Activated effector memory CD4-positive, alpha-beta T cell treated with Interleukin-2 at 50 U/mL for 16 hours (primary cell): ENCODE data around the gene CLDN5.
"Not testable (repeated sequence)": the region's sequence is repeated elsewhere in the genome, so short reads cannot be mapped to it uniquely, and the experiment has no call there.

Experiments
- DNase-seq: peaks from one replicate; pipeline ENCODE4 v3.0.0-alpha.2; 2020

Gene CLDN5

GRCh38 chr22:19547620-19548019, 23.4 kb upstream of the CLDN5 start:
- DNase-seq = no peak

GRCh38 chr22:19546680-19547079, 22.5 kb upstream of the CLDN5 start:
- DNase-seq = no peak

- DNase-seq = no peak
Observed at GRCh38 chr22:19545935-19546207, 21.7 kb upstream of the CLDN5 start.

DNA sequence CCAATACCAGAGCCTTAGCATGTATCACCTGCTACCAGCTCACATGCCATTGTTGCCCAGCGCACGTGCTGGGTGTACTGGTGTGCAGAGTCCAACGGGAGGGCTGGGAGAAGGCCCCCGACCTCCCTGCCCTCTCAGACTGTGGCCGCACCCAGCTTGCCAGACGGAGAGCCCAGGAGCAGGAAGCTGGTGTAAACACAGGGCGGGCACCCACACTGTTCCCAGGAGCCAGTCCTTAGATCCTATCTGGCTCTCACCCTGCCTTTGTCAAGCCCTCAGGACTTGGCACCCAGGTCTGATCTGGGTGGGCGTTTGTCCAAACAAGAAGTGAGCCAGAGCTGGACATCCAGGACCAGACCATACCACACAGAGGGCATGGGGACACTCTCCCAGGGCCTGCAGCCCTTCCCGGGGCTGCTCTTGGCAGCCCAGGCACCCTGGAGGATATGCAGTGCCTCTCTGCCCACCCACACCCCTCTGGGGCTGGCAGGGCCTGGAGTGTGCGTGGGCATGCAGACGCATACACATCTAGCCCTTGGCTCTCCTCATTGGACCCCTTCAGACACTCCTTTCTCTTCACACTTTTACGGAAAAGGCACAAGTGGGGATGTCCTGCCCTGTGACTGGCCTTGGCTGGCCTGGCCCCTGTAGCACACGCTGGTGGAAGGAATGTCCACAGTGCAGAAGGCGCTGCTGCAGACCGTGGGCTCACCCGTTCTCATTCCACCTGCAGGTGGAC, 19.9 kb upstream of the CLDN5 start:
- no peak for DNase-seq

GRCh38 chr22:19540394-19540793, 16.2 kb upstream of the CLDN5 start:
- DNase-seq = no peak

- DNase-seq = no peak
Observed at GRCh38 chr22:19537941-19538488, 13.8 kb upstream of the CLDN5 start.

DNA sequence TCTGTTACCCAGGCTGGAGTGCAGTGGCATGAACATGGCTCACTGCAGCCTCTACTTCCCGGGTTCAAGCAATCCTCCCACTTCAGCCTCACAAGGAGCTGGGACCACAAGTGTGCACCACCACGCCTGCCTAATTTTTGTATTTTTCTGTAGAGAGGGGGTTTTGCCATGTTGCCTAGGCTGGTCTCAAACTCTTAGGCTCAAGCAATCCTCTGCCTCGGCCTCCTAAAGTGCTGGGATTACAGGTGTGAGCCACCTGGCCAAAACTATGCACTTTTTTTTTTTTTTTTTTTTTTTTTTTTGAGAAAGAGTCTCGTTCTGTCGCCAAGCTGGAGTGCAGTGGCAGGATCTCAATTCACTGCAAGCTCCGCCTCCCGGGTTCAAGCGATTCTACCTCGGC, 12.4 kb upstream of the CLDN5 start:
- DNase-seq = no peak

GRCh38 chr22:19535001-19535400, 10.8 kb upstream of the CLDN5 start:
- DNase-seq = no peak

- no peak for DNase-seq
Observed at GRCh38 chr22:19533857-19534256, 9.6 kb upstream of the CLDN5 start.

DNA sequence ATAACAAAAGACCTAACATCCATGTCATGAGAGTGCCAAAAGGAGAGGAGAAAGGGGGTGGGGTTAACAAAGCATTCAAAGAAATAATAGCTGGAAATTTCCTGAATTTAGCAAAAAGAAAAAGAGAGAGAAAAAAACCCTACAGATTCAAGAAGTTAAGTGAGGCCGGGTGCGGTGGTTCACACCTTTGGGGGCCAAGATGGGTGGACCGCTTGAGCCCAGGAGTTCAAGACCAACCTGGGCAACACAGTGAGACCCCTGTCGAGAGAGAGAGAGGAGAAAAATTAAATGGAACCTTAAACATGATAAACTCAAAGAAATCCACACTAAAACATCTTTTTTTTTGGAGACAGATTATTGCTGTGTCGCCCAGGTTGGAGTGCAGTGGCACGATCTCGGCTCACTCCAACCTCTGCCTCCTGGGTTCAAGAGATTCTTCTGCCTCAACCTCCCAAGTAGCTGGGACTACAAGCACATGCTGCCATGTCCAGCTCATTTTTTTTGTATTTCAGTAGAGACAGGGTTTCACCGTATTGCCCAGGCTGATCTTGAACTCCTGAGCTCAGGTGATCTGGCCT, 8.9 kb upstream of the CLDN5 start:
- no peak for DNase-seq

DNA sequence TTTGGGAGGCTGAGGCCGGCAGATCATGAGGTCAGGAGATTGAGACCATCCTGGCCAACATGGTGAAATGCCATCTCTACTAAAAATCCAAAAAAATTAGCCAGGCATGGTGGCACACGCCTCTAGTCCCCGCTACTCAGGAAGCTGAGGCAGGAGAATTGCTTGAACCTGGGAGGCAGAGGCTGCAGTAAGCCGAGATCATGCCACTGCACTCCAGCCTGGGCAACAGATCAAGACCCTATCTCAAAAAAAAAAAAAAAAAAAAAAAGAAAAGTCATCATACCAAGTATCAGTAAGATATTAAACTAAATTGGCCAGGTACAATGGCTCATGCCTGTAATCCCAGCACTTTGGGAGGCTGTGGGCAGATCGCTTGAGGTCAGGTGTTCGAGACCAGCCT, 7.1 kb upstream of the CLDN5 start:
- not testable (repeated sequence) for DNase-seq

DNA sequence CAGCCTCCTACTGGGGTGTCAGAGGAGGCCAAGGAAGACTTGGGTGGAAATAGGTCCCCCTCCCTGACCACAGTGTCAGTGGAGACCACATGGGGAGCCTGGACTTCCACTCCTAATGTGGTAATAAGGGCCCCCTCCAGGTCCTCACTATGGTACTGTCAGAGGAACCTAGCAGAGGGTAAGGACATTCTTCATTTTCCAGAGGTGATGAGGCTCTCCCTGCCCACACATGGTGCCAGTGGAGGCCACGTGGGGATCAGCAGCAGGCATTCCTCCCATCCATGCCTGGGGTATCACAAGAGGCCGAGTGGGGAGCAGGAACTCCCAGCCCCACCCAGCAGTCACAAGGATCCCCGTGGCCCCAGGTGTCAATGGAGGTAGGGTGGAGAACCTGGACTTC, 6.5 kb upstream of the CLDN5 start:
- no peak for DNase-seq

- DNase-seq = no peak
Observed at GRCh38 chr22:19529811-19530210, 5.6 kb upstream of the CLDN5 start.

DNA sequence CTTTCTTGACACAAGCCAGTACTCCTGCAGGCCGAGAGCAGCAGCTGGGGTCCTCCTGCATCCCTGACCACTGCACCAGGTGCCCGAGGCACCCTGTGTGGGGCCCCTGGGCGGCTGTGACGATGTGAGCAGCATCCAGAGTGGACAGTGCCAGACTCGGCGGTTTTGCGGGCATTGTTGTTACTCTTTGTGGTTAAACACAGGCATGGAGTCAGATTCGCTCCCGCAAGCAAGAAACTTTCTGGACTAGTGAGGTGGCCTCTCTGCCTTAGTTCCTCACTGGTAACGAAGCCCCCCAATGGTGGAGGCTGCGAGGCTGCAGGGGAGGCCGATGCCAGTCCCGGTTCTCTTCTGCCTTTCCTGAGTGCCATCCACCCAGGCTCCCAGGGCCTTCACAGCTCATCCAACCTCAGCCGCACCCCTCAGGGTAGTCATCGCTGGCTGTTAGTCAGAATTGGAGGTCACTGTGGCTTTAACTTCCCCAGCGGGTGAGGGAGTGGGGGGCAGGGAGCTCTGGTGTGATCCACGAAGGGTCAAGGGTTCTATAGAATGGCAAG, 3.7 kb upstream of the CLDN5 start:
- no peak for DNase-seq

DNA sequence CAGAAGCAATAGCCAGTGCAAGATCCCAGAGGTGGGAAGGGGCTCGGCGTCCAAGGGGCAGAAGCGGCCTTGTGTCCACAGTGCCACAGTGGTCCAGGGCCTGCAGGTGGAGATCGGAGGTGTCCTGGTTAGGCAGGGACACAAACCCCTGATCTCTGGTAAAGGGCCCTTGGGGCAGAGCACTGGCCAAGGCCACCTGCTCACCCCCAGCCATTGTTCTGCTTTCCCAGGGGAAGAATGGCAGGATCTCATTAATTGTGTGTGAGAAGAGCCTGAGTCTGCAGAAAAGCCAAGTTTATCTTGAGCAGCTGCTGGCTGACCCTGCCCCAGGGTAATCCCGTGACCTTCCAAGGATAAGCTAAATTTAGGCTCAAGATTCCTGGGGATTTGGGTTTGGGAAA, 3.1 kb upstream of the CLDN5 start:
- no peak for DNase-seq

DNA sequence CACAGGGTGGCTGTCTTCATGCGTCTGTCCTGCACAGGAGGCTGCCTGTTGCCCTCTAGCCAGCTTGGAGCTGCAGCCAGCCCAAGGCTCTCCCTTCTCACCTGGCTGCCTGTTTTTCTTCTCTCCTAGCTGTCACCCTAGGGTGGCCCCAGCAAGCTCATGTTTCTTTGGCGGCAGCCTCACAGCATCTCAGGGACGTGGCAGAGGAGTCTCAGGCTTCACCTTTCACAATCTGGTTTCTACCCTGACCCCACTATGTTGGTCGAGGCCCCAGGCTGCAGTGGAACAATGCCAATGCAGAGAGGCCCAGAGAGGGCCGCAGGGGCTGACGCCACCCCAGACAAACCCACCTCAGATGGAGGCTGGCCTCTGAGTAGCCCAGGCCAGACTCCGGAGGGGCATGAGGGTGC, 2.5 kb upstream of the CLDN5 start:
- DNase-seq = no peak

DNA sequence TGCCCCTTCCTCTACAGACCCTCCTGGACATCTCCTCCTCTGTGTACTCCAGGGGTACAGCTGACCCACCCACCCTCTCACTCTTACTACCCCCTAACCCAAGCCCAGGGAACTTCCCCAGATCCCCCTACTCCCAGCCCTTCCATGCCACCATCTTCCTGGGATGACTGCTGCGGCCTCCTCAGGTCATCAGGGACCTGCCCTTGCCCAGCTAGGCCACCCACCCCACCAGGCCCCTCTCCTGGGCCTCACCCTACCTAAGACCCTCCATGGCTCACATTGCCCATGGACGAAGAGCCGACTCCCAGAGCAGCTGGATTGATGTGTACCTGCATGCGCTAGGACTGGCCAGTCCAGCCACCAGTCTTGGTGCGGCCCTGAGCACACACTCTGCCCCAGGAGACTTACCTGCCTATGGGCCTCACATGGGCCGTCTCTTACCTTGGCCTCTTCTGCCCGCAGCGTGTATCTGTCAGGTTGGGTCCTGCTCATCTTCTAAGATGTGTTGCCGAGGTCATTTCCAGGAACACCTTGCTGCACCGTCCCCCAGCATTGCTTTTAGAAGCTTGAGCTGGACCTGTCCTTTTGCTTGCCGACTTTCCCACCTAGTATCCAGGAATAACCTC, 2.0 kb upstream of the CLDN5 start:
- DNase-seq = no peak

DNA sequence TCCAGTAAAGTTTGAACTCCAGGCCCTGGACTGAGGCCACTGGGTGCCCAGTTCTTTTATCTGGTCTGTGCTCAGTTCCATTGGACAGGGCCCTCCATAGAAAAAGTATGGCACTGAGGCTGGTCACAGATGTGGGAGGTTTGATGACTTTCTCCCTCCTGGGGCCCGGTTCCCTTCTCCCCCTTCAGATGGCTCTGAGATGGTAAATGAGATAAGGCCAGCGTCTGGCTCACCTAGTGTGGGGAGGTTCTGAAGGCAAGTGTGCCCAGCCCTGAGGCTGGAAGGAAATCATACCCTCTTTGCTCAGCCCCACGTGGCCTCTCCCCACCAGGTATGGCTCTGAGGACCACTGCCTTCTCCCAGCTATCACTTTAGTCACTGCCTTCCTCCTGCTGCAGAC, 1.5 kb upstream of the CLDN5 start:
- no peak for DNase-seq

DNA sequence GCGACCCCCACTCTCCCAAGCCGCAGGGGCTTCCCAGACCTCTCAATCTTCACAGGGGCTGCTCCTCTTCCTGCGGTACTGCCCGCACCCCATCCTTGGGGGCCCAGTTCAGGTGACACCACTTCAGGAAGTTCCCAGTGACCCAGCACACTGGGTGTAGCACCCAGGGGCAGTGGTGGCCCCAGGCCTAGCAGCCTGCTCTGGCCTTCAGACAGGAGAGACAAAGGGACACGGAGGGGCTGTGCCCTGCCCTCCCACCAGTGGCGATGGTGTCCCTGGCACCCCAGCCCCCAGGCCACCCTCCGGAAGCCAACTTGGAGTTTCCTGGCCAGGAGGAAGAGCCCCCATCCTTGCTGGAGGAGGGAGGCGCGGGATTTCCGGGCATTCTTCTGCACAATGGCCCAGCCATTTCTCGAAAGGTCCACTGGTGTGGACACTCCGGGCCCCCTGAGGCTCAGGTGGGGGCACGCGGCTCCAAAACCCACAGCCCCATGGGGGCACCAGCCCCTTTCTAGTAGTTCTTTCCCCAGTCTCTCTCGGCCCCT, 978 bp upstream of the CLDN5 start:
- no peak for DNase-seq

GRCh38 chr22:19523240-19524169, 705 bp downstream of the CLDN5 start:
- DNase-seq = no peak

GRCh38 chr22:19522881-19523239, 1.4 kb downstream of the CLDN5 start:
- no peak for DNase-seq

DNA sequence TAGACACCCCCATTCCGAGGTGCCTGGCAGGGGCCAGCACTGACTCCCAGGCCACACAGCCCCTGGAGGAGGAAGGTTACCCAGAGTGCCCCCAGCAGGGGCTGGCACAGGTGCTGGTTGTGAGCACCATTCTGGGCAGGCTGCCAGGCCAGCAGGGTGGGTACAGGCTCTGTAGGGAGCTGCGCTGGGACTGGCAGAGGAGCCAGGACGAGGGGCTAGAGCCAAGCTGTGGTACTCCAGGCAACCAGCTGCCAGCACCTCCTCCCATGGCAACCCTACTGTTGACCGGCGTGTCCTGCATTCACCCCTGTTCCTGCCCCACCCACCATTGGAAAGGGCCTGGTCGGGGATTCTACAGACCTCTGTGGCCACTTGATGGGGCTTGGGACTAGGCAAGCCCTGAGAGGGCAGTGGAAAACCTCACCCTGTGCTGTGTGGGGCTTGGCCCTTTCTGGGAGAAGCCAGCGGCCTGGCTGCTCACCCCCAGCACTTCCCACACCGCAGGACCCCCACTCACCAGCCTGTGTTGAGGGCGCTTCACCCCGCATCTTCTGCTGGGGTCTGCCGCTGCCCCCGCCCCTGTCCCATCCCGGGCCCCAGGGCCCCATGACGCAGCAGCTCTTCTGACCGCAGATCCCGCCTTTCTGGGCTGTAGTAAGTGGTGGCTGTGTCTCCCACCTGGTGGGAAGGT, 1.9 kb downstream of the CLDN5 start:
- no peak for DNase-seq
